HCT116 (cell line): Measurements from ENCODE around the gene ATP2B3. TPM values are rescaled to one million over a fixed set of nuclear protein-coding genes. Genes with fewer than 3 reads are reported as not detected.

Source experiments
- ATAC-seq: fragments of 200-7000 bp; cut with Tn5 transposase; 2 replicates; pipeline ENCODE4 v1.9.1; 2020; ENCODE audit warnings: mild to moderate bottlenecking, moderate library complexity
- BruUV-seq: library from RNA; stranded (reverse); fragments of 400-500 nt; replicated peaks from 2 replicates; lab custom pipeline; 2021; lab: Mats Ljungman, UMichigan
- CTCF ChIA-PET: fragments of 300-600 bp; sonication (Branson Sonifier 250); formaldehyde crosslinking; loops from one replicate; lab custom pipeline; 2021; ENCODE audit warnings: antibody characterized with exemption; lab: Charles Lee
- POLR2A ChIA-PET: fragments of 300-600, 350-600 bp; sonication (Branson Sonifier 250); formaldehyde crosslinking; loops from one replicate; lab custom pipeline; 2021; ENCODE audit warnings: antibody characterized with exemption; lab: Charles Lee
- RAD21 ChIA-PET, 2 experiments: fragments of 300-600 bp; sonication (Branson Sonifier 250); formaldehyde crosslinking; loops; one replicate each; lab custom pipeline; 2023; ENCODE audit warnings: low total read pairs in 2 of 2; ENCODE audit not compliant: uncharacterized antibody in 2 of 2, unreplicated experiment in 2 of 2, low non-redundant PET in 1 of 2; lab: Charles Lee
- DNase-seq: peaks from one replicate; pipeline ENCODE4 v3.0.0-alpha.2; 2010; ENCODE audit warnings: low read depth, low spot score
- H2AFZ ChIP-seq: fragments of 200-600 bp; shearing (Covaris generic), sonication (generic); 2 replicates; pipeline ENCODE4 v1.6.1; 2017; ENCODE audit warnings: low read depth, mixed run types, mixed read lengths, antibody characterized with exemption, low read length; ENCODE audit not compliant: poor library complexity, severe bottlenecking
- H3K27ac ChIP-seq: 2 replicates; pipeline ENCODE4 v1.5.1; 2012; ENCODE audit warnings: low read depth, low read length
- H3K27me3 ChIP-seq: fragments of 200-600 bp; sonication (generic); 2 replicates; pipeline ENCODE4 v1.6.1; 2016; ENCODE audit warnings: mixed run types, low read length, mixed read lengths; ENCODE audit not compliant: insufficient read depth
- H3K36me3 ChIP-seq, 2 experiments: fragments of 200-500 bp in 1 of 2; fragments of 200-600 bp in 1 of 2; sonication (Bioruptor generic) in 1 of 2; sonication (generic) in 1 of 2; 2 replicates each; pipeline versions ENCODE4 v1.5.1 to v1.6.1; 2014 to 2016; ENCODE audit warnings: low read length in 2 of 2, inconsistent platforms in 1 of 2, mixed read lengths in 1 of 2, mixed run types in 1 of 2; ENCODE audit not compliant: insufficient read depth in 2 of 2, control insufficient read depth in 1 of 2
- H3K4me1 ChIP-seq, 2 experiments: fragments of 200-600 bp in 1 of 2; sonication (generic) in 1 of 2; 2 replicates each; pipeline versions ENCODE4 v1.5.1 to v1.6.1; 2012 to 2017; ENCODE audit warnings: low read length in 2 of 2, inconsistent platforms in 1 of 2, mild to moderate bottlenecking in 1 of 2, mixed read lengths in 1 of 2, mixed run types in 1 of 2, moderate library complexity in 1 of 2; ENCODE audit not compliant: insufficient read depth in 2 of 2, control insufficient read depth in 1 of 2
- H3K4me2 ChIP-seq: fragments of 200-600 bp; sonication (generic); 2 replicates; pipeline ENCODE4 v1.6.1; 2017; ENCODE audit warnings: mixed run types, low read length, mixed read lengths
- H3K4me3 ChIP-seq, 2 experiments: fragments of 200-600 bp in 1 of 2; sonication (generic) in 1 of 2; replicated peaks in 1 of 2; 2 replicates each; pipeline ENCODE4 v1.5.1; 2011 to 2016; ENCODE audit warnings: low read length in 2 of 2, control low read depth in 1 of 2, low read depth in 1 of 2, mild to moderate bottlenecking in 1 of 2, mixed read lengths in 1 of 2, mixed run types in 1 of 2
- H3K79me2 ChIP-seq: fragments of 200-600 bp; sonication (generic); 2 replicates; pipeline ENCODE4 v1.6.1; 2017; ENCODE audit warnings: mild to moderate bottlenecking, mixed run types, low read length, moderate library complexity, mixed read lengths; ENCODE audit not compliant: insufficient read depth
- H3K9ac ChIP-seq: fragments of 200-600 bp; sonication (generic); 2 replicates; pipeline ENCODE4 v1.6.1; 2016; ENCODE audit warnings: low read length, mixed read lengths
- H3K9me2 ChIP-seq: fragments of 200-600 bp; sonication (generic), shearing (Covaris generic); 2 replicates; pipeline ENCODE4 v1.6.1; 2017; ENCODE audit warnings: mixed run types, mild to moderate bottlenecking, moderate library complexity; ENCODE audit not compliant: insufficient read depth
- H3K9me3 ChIP-seq, 2 experiments: fragments of 200-500 bp in 1 of 2; fragments of 200-600 bp in 1 of 2; sonication (Bioruptor generic) in 1 of 2; sonication (generic) in 1 of 2; 2 replicates each; pipeline ENCODE4 v1.6.1; 2014 to 2017; ENCODE audit warnings: low read length in 2 of 2, mixed read lengths in 2 of 2, inconsistent platforms in 1 of 2, low read depth in 1 of 2, mild to moderate bottlenecking in 1 of 2, mixed run types in 1 of 2, moderate library complexity in 1 of 2; ENCODE audit not compliant: control insufficient read depth in 1 of 2, insufficient read depth in 1 of 2
- H4K20me1 ChIP-seq: fragments of 200-600 bp; sonication (generic), shearing (Covaris generic); 2 replicates; pipeline ENCODE4 v1.6.1; 2017; ENCODE audit warnings: mixed run types, mild to moderate bottlenecking, moderate library complexity; ENCODE audit not compliant: insufficient read depth
- CBX3 ChIP-seq: IDR thresholded peaks from 2 replicates; pipeline ENCODE4 v1.6.1; 2012; ENCODE audit warnings: low read depth
- EGR1 ChIP-seq: IDR thresholded peaks from 2 replicates; pipeline ENCODE4 v1.6.1; 2012; ENCODE audit warnings: low read depth
- ELF1 ChIP-seq: IDR thresholded peaks from 2 replicates; pipeline ENCODE4 v1.6.1; 2012; ENCODE audit warnings: low read depth, borderline replicate concordance
- FOSL1 ChIP-seq: IDR thresholded peaks from 2 replicates; pipeline ENCODE4 v1.6.1; 2012; ENCODE audit warnings: low read depth
- JUND ChIP-seq: IDR thresholded peaks from 2 replicates; pipeline ENCODE4 v1.6.1; 2012
- RAD21 ChIP-seq: IDR thresholded peaks from 2 replicates; pipeline ENCODE4 v1.6.1; 2012; ENCODE audit warnings: low read depth, mild to moderate bottlenecking
- SIN3A ChIP-seq: IDR thresholded peaks from 2 replicates; pipeline ENCODE4 v1.6.1; 2012; ENCODE audit warnings: low read depth
- SRF ChIP-seq: IDR thresholded peaks from 2 replicates; pipeline ENCODE4 v1.6.1; 2012; ENCODE audit warnings: low read depth
- TCF7L2 ChIP-seq: IDR thresholded peaks from 2 replicates; pipeline ENCODE4 v1.7.0; 2011; ENCODE audit warnings: borderline replicate concordance, inconsistent platforms; ENCODE audit not compliant: insufficient read depth, insufficient read length; ENCODE audit errors: extremely low read depth
- YY1 ChIP-seq: IDR thresholded peaks from 2 replicates; pipeline ENCODE4 v1.6.1; 2011; ENCODE audit warnings: low read length, low read depth, moderate library complexity, mild to moderate bottlenecking; ENCODE audit not compliant: insufficient replicate concordance; ENCODE audit errors: extremely low read depth
- ZFX ChIP-seq: fragments of 450-650 bp; IDR thresholded peaks from 2 replicates; pipeline ENCODE4 v1.6.1; 2017
- intact Hi-C: fragments of 100-400 bp; cut with micrococcal nuclease; formaldehyde crosslinking; loops from 2 replicates; pipeline ENCODE4 v1.10.0; 2022
- total RNA-seq: library from RNA; stranded (reverse); gene quantifications from one replicate; pipeline ENCODE4 v1.2.1, GENCODE V29; 2021; ENCODE audit not compliant: unreplicated experiment
- TF ChIP-seq, protein P1 (sequence below): IDR thresholded peaks from 2 replicates; pipeline ENCODE4 v1.6.1; 2012; ENCODE audit warnings: low read depth
- TF ChIP-seq, protein P2 (sequence below): IDR thresholded peaks from 2 replicates; pipeline ENCODE4 v1.6.1; 2012
- TF ChIP-seq, protein P3 (sequence below), 3 experiments: fragments of 200-600 bp in 1 of 3; sonication (generic) in 1 of 3; IDR thresholded peaks in 2 of 3; conservative IDR thresholded peaks in 1 of 3; 2 replicates each; pipeline ENCODE4 v1.5.1; 2012 to 2017; ENCODE audit warnings: low read depth in 2 of 3, low read length in 2 of 3, antibody characterized with exemption in 1 of 3, borderline replicate concordance in 1 of 3, control low read depth in 1 of 3, mild to moderate bottlenecking in 1 of 3, mixed read lengths in 1 of 3, mixed run types in 1 of 3, moderate library complexity in 1 of 3; ENCODE audit not compliant: insufficient read depth in 1 of 3
- TF ChIP-seq, protein P4 (sequence below): IDR thresholded peaks from 2 replicates; pipeline ENCODE4 v1.6.1; 2011; ENCODE audit warnings: mild to moderate bottlenecking, low read length, moderate library complexity; ENCODE audit not compliant: insufficient replicate concordance; ENCODE audit errors: extremely low read depth

ATP2B3 gene
- total RNA-seq, 1 experiment from 2014 or later: not detected

DNA sequence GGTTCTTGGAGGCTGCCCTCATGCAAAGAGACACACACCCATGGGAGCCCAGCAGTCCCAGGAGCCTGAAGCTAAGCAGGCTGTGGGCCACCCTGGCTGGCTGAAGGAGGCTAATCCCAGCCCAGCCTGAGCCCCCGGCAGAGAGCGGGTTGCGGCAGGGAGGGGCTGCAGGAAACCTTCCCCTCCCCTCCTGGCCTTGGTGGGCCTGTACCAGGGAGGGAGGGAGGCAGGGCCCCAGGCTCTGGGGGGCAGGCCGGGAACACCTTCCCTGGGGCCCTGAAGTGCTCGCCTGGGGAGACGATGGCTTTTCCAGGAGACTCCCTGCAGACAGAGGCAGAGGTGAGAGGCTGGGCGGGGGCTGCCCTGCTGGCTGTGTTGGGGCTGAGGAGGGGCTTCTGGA lies 19.0 kb upstream of the ATP2B3 start:
- no peaks in the 10 kb centered on the region for H3K79me2 ChIP-seq
- no peak overlapping the region for H2AFZ ChIP-seq
- no peak overlapping the region for H3K4me3 ChIP-seq
- H3K9ac ChIP-seq: no peak overlapping the region
- no peak overlapping the region for H3K4me2 ChIP-seq
- no peak overlapping the region for H3K27ac ChIP-seq
- ChIA-PET RAD21 (no interaction called here), CTCF (no interaction called here), POLR2A (no interaction called here)
- TF ChIP-seq CBX3: no peak
- no peak for TF ChIP-seq SIN3A
- TF ChIP-seq, protein P1, sequence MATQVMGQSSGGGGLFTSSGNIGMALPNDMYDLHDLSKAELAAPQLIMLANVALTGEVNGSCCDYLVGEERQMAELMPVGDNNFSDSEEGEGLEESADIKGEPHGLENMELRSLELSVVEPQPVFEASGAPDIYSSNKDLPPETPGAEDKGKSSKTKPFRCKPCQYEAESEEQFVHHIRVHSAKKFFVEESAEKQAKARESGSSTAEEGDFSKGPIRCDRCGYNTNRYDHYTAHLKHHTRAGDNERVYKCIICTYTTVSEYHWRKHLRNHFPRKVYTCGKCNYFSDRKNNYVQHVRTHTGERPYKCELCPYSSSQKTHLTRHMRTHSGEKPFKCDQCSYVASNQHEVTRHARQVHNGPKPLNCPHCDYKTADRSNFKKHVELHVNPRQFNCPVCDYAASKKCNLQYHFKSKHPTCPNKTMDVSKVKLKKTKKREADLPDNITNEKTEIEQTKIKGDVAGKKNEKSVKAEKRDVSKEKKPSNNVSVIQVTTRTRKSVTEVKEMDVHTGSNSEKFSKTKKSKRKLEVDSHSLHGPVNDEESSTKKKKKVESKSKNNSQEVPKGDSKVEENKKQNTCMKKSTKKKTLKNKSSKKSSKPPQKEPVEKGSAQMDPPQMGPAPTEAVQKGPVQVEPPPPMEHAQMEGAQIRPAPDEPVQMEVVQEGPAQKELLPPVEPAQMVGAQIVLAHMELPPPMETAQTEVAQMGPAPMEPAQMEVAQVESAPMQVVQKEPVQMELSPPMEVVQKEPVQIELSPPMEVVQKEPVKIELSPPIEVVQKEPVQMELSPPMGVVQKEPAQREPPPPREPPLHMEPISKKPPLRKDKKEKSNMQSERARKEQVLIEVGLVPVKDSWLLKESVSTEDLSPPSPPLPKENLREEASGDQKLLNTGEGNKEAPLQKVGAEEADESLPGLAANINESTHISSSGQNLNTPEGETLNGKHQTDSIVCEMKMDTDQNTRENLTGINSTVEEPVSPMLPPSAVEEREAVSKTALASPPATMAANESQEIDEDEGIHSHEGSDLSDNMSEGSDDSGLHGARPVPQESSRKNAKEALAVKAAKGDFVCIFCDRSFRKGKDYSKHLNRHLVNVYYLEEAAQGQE: no peak
- TF ChIP-seq ZFX: no peak
- no peak for TF ChIP-seq ELF1
- no peak for TF ChIP-seq JUND
- TF ChIP-seq YY1: no peak
- TF ChIP-seq EGR1: no peak
- TF ChIP-seq, protein P2, sequence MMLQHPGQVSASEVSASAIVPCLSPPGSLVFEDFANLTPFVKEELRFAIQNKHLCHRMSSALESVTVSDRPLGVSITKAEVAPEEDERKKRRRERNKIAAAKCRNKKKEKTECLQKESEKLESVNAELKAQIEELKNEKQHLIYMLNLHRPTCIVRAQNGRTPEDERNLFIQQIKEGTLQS: no peak
- TF ChIP-seq TCF7L2: no peak
- TF ChIP-seq, protein P3, sequence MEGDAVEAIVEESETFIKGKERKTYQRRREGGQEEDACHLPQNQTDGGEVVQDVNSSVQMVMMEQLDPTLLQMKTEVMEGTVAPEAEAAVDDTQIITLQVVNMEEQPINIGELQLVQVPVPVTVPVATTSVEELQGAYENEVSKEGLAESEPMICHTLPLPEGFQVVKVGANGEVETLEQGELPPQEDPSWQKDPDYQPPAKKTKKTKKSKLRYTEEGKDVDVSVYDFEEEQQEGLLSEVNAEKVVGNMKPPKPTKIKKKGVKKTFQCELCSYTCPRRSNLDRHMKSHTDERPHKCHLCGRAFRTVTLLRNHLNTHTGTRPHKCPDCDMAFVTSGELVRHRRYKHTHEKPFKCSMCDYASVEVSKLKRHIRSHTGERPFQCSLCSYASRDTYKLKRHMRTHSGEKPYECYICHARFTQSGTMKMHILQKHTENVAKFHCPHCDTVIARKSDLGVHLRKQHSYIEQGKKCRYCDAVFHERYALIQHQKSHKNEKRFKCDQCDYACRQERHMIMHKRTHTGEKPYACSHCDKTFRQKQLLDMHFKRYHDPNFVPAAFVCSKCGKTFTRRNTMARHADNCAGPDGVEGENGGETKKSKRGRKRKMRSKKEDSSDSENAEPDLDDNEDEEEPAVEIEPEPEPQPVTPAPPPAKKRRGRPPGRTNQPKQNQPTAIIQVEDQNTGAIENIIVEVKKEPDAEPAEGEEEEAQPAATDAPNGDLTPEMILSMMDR (IDR thresholded peaks at IDR 0.05 in 2 of 3, conservative IDR thresholded peaks at IDR 0.05 in 1 of 3; ENCODE audit: borderline replicate concordance in 1 of 3, insufficient read depth in 1 of 3, low read depth in 2 of 3, low read length in 2 of 3): no peak
- no peak for TF ChIP-seq SRF
- TF ChIP-seq, protein P4, sequence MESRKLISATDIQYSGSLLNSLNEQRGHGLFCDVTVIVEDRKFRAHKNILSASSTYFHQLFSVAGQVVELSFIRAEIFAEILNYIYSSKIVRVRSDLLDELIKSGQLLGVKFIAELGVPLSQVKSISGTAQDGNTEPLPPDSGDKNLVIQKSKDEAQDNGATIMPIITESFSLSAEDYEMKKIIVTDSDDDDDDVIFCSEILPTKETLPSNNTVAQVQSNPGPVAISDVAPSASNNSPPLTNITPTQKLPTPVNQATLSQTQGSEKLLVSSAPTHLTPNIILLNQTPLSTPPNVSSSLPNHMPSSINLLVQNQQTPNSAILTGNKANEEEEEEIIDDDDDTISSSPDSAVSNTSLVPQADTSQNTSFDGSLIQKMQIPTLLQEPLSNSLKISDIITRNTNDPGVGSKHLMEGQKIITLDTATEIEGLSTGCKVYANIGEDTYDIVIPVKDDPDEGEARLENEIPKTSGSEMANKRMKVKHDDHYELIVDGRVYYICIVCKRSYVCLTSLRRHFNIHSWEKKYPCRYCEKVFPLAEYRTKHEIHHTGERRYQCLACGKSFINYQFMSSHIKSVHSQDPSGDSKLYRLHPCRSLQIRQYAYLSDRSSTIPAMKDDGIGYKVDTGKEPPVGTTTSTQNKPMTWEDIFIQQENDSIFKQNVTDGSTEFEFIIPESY: no peak
- TF ChIP-seq RAD21: no peak
- TF ChIP-seq FOSL1: no peak
- H4K20me1 ChIP-seq: no peaks in the 10 kb centered on the region
- no peaks in the 10 kb centered on the region for H3K9me3 ChIP-seq
- DNase-seq (no peak), ATAC-seq (no peak)
- no peaks in the 10 kb centered on the region for H3K9me2 ChIP-seq
- intact Hi-C loops: no loop called here
- no peaks in the 10 kb centered on the region for H3K4me1 ChIP-seq
- no peaks in the 10 kb centered on the region for H3K36me3 ChIP-seq
- BruUV-seq: no TSS peak
- H3K27me3 ChIP-seq: no peaks in the 10 kb centered on the region
